Activated CD8-positive, alpha-beta memory T cell treated with anti-CD3 and anti-CD28 coated beads, Interleukin-2, amount 10 ng/mL, durations not matched to agents 7 days and 5 days (primary cell): Measurements from ENCODE around the gene COL24A1. TPM values are rescaled to one million over a fixed set of nuclear protein-coding genes. Genes with fewer than 3 reads are reported as not detected.
"Not testable (repeated sequence)": the region's sequence is repeated elsewhere in the genome, so short reads cannot be mapped to it uniquely, and the experiment has no call there.

Source experiments
- ATAC-seq: fragments of 150-1000 bp; cut with Tn5 transposase; one replicate; pipeline ENCODE4 v1.10.0; 2021; ENCODE audit warnings: moderate library complexity
- CTCF ChIA-PET: fragments of 350-600 bp; sonication (Branson Sonifier 250); formaldehyde crosslinking; loops from one replicate; lab custom pipeline; 2021; ENCODE audit warnings: antibody characterized with exemption; lab: Charles Lee
- DNase-seq: peaks from one replicate; pipeline ENCODE4 v3.0.0-alpha.2; 2020
- H3K27ac Mint-ChIP-seq: one replicate; pipeline ENCODE4 v1.8.0; 2021; ENCODE audit warnings: mild to moderate bottlenecking, mixed read lengths
- H3K27me3 Mint-ChIP-seq: one replicate; pipeline ENCODE4 v1.8.0; 2021; ENCODE audit warnings: mixed read lengths
- H3K36me3 Mint-ChIP-seq: one replicate; pipeline ENCODE4 v1.8.0; 2021; ENCODE audit warnings: mild to moderate bottlenecking, mixed read lengths
- H3K4me1 Mint-ChIP-seq: one replicate; pipeline ENCODE4 v1.8.0; 2021; ENCODE audit warnings: mixed read lengths
- H3K4me3 Mint-ChIP-seq: one replicate; pipeline ENCODE4 v1.8.0; 2021; ENCODE audit warnings: mild to moderate bottlenecking, moderate library complexity, mixed read lengths
- H3K9me3 Mint-ChIP-seq: one replicate; pipeline ENCODE4 v1.8.0; 2022; ENCODE audit warnings: low read depth, mixed read lengths
- total RNA-seq, 2 experiments: library from RNA; stranded (reverse); gene quantifications; one replicate each; pipeline ENCODE4 v1.2.3, GENCODE V29; 2021

Gene COL24A1
- total RNA-seq, 2 experiments from 2014 or later, result not detected

- no peaks in the 10 kb centered on the region for H3K36me3 Mint-ChIP-seq
- DNase-seq, result no peak
- H3K27me3 Mint-ChIP-seq, result no peaks in the 10 kb centered on the region
- CTCF ChIA-PET, result no interaction called here
- no peaks in the 10 kb centered on the region for H3K9me3 Mint-ChIP-seq
- no peaks in the 10 kb centered on the region for H3K4me1 Mint-ChIP-seq
- no peak overlapping the region for H3K27ac Mint-ChIP-seq
- H3K4me3 Mint-ChIP-seq, result no peak overlapping the region
- no peak for ATAC-seq
Observed at GRCh38 chr1:86085741-86086409, 70.7 kb downstream of the COL24A1 start.

DNA sequence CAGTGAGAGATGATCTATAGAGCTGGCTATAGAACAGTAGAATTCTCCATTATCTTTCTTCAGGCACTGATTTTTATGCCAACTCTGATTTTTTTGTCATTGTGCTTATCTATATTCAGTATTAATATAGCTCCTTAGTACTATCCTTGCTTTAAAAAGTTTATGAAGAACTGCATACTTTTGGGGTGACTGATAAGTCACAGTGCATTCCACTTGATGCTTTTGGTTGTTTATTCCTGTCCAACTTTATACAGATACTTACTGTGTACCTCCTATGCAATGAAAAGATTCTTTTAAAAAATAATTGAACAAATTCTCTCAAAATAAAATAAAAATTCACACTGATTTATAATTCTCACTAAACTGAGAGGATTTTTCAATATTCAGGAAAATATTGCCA, 71.6 kb downstream of the COL24A1 start:
- Mint-ChIP-seq H3K36me3 (no peaks in the 10 kb centered on the region), H3K27me3 (no peaks in the 10 kb centered on the region), H3K4me3 (no peak overlapping the region), H3K9me3 (no peaks in the 10 kb centered on the region), H3K4me1 (no peaks in the 10 kb centered on the region), H3K27ac (no peak overlapping the region)
- CTCF ChIA-PET, result no interaction called here
- DNase-seq (no peak), ATAC-seq (no peak)

GRCh38 chr1:86082183-86082582, 74.4 kb downstream of the COL24A1 start:
- Mint-ChIP-seq H3K27me3 (no peaks in the 10 kb centered on the region), H3K9me3 (no peaks in the 10 kb centered on the region), H3K27ac (no peak overlapping the region), H3K4me3 (no peak overlapping the region), H3K4me1 (no peaks in the 10 kb centered on the region), H3K36me3 (no peaks in the 10 kb centered on the region)
- CTCF ChIA-PET, result no interaction called here
- ATAC-seq, result no peak
- DNase-seq, result no peak

GRCh38 chr1:86072474-86072873, 84.1 kb downstream of the COL24A1 start:
- CTCF ChIA-PET, ATAC-seq, H3K9me3 Mint-ChIP-seq, DNase-seq, H3K27ac Mint-ChIP-seq, H3K36me3 Mint-ChIP-seq, H3K4me3 Mint-ChIP-seq, H3K27me3 Mint-ChIP-seq, H3K4me1 Mint-ChIP-seq: not testable (repeated sequence)

- H3K27me3 Mint-ChIP-seq, H3K27ac Mint-ChIP-seq, H3K4me1 Mint-ChIP-seq, CTCF ChIA-PET, DNase-seq, H3K4me3 Mint-ChIP-seq, H3K36me3 Mint-ChIP-seq, ATAC-seq, H3K9me3 Mint-ChIP-seq: not testable (repeated sequence)
Observed at GRCh38 chr1:86071870-86072269, 84.7 kb downstream of the COL24A1 start.

DNA sequence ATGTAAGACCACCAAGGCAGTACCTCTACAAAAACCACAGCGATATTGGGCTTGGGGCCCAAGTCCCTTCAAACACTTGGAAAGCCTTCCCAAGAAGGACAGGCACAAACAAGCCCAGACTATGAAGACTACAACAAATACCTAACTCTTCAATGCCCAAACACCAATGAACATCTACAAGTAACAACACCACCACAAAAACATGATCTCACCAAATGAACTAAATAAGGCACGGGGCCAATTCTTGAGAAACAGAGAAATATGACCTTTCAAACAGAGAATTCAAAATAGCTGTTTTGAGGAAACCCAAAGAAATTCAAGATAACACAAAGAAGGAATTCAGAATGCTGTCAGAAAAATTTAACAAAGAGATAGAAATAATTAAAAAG, 86.8 kb downstream of the COL24A1 start:
- Mint-ChIP-seq H3K27me3 (no peaks in the 10 kb centered on the region), H3K4me1 (no peaks in the 10 kb centered on the region), H3K9me3 (no peaks in the 10 kb centered on the region), H3K36me3 (no peaks in the 10 kb centered on the region), H3K4me3 (no peak overlapping the region), H3K27ac (no peak overlapping the region)
- ATAC-seq (no peak), DNase-seq (no peak)
- CTCF ChIA-PET, result no interaction called here

DNA sequence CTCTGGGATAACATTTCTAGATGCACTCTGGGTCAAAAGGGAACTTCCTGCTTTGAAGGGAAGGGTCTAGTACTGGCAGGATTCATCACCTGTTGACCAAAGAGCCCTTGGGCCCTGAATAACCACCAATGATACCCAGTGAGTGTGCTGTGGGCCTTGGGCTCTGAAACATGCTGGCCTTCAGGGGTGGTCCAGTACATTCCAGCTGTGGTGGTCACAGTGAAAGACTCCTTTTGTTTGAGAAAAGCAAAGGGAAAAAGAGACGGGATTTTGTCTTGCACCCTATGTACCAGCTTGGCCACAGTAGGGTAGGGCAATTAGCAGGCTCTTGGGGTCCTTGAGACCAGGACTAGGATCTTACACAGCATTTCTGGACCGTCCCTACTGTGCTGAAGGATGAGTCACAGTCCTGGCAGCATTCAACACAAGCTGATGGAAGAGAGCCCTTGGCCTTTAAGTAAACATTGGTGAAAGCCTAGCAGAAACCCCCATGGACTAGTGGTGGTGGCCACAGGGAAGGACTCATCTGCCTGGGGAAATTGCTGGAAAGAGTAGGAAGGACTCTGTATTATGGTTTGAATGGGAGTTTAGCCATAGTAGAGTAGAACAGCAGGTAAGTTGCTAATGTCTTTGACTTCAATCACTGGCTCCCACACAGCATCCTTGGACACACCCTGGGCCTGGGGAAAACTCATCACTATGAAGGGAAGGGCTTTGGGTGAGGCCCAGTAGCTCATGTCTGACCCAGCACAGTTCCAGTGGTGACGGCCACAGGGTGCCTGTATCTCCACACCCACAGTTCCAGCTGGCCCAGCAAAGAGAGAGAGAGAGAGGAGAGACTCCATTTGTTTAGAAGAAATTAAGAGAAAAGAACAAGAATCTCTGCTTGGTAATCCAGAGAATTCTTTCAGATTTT, 87.5 kb downstream of the COL24A1 start:
- Mint-ChIP-seq H3K4me3 (no peak overlapping the region), H3K27ac (no peak overlapping the region), H3K4me1 (no peaks in the 10 kb centered on the region), H3K27me3 (no peaks in the 10 kb centered on the region), H3K36me3 (no peaks in the 10 kb centered on the region), H3K9me3 (no peaks in the 10 kb centered on the region)
- CTCF ChIA-PET, result no interaction called here
- no peak for ATAC-seq
- DNase-seq, result no peak

DNA sequence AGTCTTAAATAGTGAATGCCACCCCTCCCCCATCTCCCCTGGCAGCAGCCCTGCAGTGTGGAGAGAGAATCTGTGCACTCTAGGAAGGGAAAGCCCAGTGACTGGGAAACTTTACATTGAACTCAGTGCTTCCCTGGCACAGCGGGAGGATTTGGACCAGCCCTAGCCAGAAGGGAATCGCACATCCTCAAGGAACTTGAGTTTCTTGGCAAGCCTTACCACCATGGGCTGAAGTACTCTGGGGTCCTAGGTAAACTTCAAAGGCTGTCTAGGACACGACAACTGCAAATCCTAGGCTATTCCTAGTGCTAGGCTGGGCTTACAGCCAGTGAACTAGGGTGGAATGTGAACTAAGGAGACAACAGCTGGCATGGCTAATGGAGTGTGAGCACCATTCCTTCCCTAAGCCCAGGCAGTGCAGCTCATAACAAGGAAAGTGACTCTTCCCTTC, 88.3 kb downstream of the COL24A1 start:
- Mint-ChIP-seq H3K4me1 (no peaks in the 10 kb centered on the region), H3K36me3 (no peaks in the 10 kb centered on the region), H3K4me3 (no peak overlapping the region), H3K9me3 (no peaks in the 10 kb centered on the region), H3K27ac (no peak overlapping the region), H3K27me3 (no peaks in the 10 kb centered on the region)
- ATAC-seq (no peak), DNase-seq (no peak)
- CTCF ChIA-PET, result no interaction called here

DNA sequence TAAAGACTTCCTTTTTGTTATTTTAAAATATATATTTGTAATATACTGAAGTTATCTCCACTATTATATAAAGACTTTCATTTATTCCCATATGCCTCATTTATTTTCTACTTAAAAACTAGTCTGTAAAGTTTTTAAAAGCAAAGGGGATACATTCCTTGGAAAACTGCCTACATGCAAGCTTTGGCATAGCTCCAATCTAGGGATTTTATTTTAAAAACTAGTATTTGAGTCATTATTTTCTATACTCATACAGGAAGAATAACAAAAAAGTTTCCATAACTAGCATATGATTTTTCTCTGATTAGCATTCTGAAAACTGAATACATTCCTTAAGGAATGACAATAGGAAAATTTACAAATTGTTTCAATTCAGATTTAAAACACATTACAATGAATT, 88.9 kb downstream of the COL24A1 start:
- Mint-ChIP-seq H3K36me3 (no peaks in the 10 kb centered on the region), H3K27ac (no peak overlapping the region), H3K4me1 (no peaks in the 10 kb centered on the region), H3K4me3 (no peak overlapping the region), H3K27me3 (no peaks in the 10 kb centered on the region), H3K9me3 (no peaks in the 10 kb centered on the region)
- DNase-seq (no peak), ATAC-seq (no peak)
- CTCF ChIA-PET, result no interaction called here

DNA sequence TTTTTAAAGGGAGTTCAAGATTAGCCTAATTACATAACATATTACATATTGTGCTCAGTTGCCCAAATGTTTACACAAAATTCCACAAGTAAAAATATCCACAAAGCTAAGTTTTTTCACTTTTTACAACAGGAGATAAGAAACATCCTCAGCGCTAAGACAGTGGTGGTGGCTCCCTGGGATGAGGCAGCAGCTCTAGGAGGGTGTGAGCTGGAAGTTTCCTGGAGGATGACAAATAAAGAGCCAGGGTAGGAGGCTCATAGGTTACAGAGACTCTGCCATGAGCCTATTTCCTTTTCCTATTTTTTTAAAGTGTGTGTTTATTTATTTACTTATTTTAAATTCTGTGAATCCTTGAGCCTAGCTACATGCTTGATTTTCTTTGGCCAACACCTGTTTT, 91.7 kb downstream of the COL24A1 start:
- no peaks in the 10 kb centered on the region for H3K36me3 Mint-ChIP-seq
- no peak overlapping the region for H3K4me3 Mint-ChIP-seq
- H3K9me3 Mint-ChIP-seq, result no peaks in the 10 kb centered on the region
- no peaks in the 10 kb centered on the region for H3K4me1 Mint-ChIP-seq
- ATAC-seq (no peak), DNase-seq (no peak)
- H3K27ac Mint-ChIP-seq, result no peak overlapping the region
- no peaks in the 10 kb centered on the region for H3K27me3 Mint-ChIP-seq
- CTCF ChIA-PET, result no interaction called here

DNA sequence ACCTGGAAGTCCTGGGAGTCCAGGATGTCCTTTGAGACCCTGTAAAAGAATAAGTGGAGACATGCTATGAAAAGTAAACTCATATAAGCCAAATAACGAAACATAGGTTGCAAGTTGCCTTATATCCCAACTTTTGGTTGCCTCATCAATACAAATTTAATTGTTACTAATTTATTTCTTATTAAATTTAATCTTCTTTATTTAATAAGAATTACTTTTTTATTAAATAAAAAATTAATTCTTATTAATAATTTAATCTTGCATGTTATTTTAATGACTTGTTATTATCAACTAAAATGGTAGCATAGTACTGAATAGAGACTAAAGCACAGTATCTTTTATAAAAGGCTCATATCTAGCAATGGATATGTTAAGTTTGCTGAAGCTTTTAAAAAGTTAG, 92.9 kb downstream of the COL24A1 start:
- H3K27ac Mint-ChIP-seq, result no peak overlapping the region
- CTCF ChIA-PET, result no interaction called here
- H3K27me3 Mint-ChIP-seq, result no peaks in the 10 kb centered on the region
- no peak for DNase-seq
- no peaks in the 10 kb centered on the region for H3K36me3 Mint-ChIP-seq
- H3K4me3 Mint-ChIP-seq, result no peak overlapping the region
- H3K4me1 Mint-ChIP-seq, result no peaks in the 10 kb centered on the region
- no peaks in the 10 kb centered on the region for H3K9me3 Mint-ChIP-seq
- no peak for ATAC-seq

- no peak for ATAC-seq
- H3K9me3 Mint-ChIP-seq, result no peaks in the 10 kb centered on the region
- H3K27ac Mint-ChIP-seq, result no peak overlapping the region
- H3K27me3 Mint-ChIP-seq, result no peaks in the 10 kb centered on the region
- CTCF ChIA-PET, result no interaction called here
- no peaks in the 10 kb centered on the region for H3K36me3 Mint-ChIP-seq
- no peaks in the 10 kb centered on the region for H3K4me1 Mint-ChIP-seq
- no peak overlapping the region for H3K4me3 Mint-ChIP-seq
- no peak for DNase-seq
Observed at GRCh38 chr1:86062453-86062852, 94.1 kb downstream of the COL24A1 start.

- CTCF ChIA-PET, result no interaction called here
- Mint-ChIP-seq H3K27me3 (no peaks in the 10 kb centered on the region), H3K4me3 (no peak overlapping the region), H3K9me3 (no peaks in the 10 kb centered on the region), H3K36me3 (no peaks in the 10 kb centered on the region), H3K4me1 (no peaks in the 10 kb centered on the region), H3K27ac (no peak overlapping the region)
- no peak for ATAC-seq
- no peak for DNase-seq
Observed at GRCh38 chr1:86061551-86061990, 95.0 kb downstream of the COL24A1 start.

DNA sequence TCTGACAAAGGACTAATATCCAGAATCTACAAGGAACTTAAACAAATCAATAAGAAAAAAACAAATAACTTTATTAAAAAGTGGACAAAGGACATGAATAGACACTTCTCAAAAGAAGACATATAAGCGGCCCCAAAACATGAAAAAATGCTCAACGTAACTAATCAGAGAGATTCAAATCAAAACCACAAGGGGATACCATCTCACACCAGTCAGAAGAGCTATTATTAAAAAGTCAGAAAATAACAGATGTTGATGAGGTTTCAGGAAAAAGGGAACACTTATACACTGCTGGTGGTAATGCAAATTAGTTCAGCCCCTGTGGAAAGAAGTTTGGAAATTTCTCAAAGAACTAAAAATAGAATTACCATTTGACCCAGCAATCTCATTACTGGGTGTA, 102.2 kb downstream of the COL24A1 start:
- Mint-ChIP-seq H3K27me3 (no peaks in the 10 kb centered on the region), H3K36me3 (no peaks in the 10 kb centered on the region), H3K4me3 (no peak overlapping the region), H3K4me1 (no peaks in the 10 kb centered on the region), H3K27ac (no peak overlapping the region), H3K9me3 (no peaks in the 10 kb centered on the region)
- DNase-seq (no peak), ATAC-seq (no peak)
- CTCF ChIA-PET, result no interaction called here
